Suppressor macrophage (primary cell): ENCODE results near the gene ZNF592.

Experiments
- DNase-seq, 4 experiments: peaks; one replicate each; pipeline ENCODE4 v3.0.0-alpha.2; 2020 to 2022

Gene ZNF592

DNA sequence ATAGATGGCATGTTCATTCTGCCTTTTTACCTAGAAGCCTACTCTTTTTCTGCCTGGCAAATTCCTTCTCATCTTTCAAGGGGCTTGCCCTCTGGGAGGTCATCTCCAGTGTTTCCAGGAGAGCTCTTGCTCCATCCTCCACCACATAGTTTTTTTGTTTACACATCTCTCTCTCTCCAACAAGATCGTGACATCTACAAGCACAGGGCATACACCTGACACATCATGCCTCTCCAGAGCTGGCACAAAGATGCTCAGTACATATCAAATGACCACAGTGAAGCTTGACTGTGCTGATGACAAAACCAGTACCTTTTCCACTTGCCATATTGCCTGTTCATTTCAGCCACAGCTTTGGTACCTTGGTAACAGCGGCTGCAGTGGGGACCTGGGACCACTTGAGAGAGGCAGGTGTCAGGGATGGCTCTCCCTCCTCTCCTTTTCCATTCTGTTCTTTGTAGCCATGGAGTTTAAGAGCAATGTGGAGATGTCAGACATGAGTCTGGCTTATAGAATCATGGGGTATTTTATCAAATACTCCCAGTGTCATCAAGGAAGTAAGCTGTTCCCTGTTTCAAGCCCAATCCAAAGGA lies 84.2 kb downstream of the ZNF592 start:
- no peak for DNase-seq

- DNase-seq, result peak; percentile 30 to 68 (median 61)
Observed at GRCh38 chr15:84833447-84834228, 85.2 kb downstream of the ZNF592 start.

DNA sequence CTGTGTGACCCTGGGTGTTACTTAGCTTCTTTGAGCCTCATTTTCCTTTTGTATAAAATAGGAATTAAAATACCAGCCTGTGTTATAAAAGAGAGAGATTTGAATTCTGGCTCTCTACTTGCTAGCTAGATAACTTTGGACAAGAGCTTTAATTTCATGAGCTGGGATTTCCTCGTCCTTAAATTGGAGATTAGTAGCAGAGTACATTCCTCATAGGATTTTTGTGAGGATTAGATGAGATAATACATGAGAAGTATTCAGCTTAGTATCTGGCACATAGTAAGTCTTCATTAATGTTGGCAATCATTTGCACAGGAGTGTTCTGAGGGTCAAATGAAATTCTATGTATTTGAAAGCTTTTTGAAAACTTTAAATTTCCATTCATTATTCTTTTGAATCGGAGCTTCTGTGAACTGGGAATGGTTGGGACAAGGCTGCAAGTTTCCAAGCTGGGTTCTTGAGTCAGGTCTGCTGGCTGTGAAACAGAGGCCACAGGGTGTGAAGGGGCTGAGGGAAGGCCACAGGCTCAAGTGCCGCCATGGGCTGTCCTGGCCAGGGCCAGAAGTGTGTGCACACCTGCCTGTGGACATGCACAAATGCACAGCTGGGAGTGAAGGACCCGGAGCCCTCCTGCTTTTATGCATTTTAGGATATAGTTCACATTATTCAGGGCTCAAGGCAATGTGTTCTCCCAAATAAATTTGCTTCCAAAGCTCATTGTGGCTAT lies 86.0 kb downstream of the ZNF592 start:
- DNase-seq, result peak in 1 of 4 experiments; percentile 1

DNA sequence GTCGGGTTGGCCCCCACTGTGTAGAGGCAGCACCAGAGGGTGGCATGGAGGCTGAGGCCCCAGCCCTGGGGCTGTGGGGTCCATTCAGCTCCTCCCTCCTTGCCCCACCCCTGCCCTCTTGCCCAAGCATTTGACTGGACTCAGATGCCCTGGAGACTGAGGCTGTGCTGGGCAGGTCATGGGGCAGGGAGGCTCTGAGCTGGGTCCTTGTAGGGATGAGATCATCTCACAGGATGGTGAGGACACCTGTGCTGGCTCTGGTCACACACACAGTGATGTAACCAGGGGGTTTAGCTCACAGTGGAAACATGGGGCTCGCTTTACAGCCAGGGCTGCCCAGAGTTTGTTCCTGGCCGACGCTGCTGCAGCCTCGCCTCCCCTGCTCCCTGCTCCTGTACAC lies 86.6 kb downstream of the ZNF592 start:
- peak in 3 of 4 experiments; percentile 31 to 54 (median 39) for DNase-seq

- DNase-seq, result peak; percentile 62 to 83 (median 74)
Observed at GRCh38 chr15:84835661-84836337, 87.4 kb downstream of the ZNF592 start.

GRCh38 chr15:84836844-84837243 lies 88.5 kb downstream of the ZNF592 start:
- DNase-seq, result peak; percentile 74 to 91 (median 84)

DNA sequence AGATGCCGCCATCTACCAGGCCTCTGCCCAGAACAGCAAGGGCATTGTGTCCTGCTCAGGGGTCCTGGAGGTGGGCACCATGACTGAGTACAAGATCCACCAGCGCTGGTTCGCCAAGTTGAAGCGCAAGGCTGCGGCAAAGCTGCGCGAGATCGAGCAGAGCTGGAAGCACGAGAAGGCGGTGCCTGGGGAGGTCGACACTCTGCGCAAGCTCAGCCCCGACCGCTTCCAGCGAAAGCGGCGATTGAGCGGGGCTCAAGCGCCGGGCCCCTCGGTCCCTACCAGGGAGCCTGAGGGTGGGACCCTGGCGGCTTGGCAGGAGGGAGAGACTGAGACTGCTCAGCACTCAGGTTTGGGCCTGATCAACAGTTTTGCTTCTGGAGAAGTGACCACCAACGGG lies 91.3 kb downstream of the ZNF592 start:
- no peak for DNase-seq

DNA sequence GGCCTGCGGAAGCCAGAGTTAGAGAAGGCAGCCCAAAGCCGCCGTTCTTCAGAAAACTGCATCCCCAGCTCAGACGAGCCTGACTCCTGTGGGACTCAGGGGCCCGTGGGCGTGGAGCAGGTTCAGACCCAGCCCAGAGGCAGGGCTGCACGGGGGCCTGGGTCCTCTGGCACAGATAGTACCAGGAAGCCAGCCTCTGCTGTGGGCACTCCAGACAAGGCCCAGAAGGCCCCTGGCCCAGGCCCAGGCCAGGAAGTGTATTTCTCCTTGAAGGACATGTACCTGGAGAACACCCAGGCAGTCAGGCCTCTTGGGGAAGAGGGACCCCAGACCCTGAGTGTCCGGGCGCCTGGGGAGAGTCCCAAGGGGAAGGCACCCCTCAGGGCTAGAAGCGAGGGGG lies 91.9 kb downstream of the ZNF592 start:
- DNase-seq, result no peak

- DNase-seq, result peak; percentile 85 to 93 (median 91)
Observed at GRCh38 chr15:84840741-84841429, 92.5 kb downstream of the ZNF592 start.

- no peak for DNase-seq
Observed at GRCh38 chr15:84842781-84843180, 94.4 kb downstream of the ZNF592 start.

GRCh38 chr15:84844964-84845363 lies 96.6 kb downstream of the ZNF592 start:
- DNase-seq, result no peak

- peak; percentile 56 to 79 (median 66) for DNase-seq
Observed at GRCh38 chr15:84845631-84846030, 97.2 kb downstream of the ZNF592 start.

DNA sequence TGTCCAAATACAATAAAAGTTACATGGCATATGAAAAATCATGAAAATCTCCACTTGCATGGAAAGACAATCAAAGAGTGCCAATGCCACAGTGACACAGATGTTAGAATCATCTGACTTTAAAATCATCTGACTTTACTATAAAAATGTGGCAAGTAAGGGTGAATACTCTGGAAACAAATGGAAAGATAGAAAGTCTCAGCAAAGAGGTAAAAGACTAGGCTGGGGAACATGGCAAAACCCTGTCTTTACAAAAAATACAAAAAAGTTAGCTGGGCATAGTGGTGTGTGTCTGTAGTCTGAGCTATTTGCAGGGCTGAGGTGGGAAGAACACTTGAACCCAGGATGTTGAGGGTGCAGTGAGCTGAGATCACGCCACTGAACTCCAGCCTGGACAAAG lies 97.9 kb downstream of the ZNF592 start:
- DNase-seq, result no peak

- no peak for DNase-seq
Observed at GRCh38 chr15:84847382-84847781, 99.0 kb downstream of the ZNF592 start.

- DNase-seq, result no peak
Observed at GRCh38 chr15:84852212-84852611, 103.8 kb downstream of the ZNF592 start.

GRCh38 chr15:84855136-84855535 lies 106.7 kb downstream of the ZNF592 start:
- DNase-seq, result no peak

GRCh38 chr15:84855765-84856164 lies 107.4 kb downstream of the ZNF592 start:
- DNase-seq, result no peak
